Skeletal muscle satellite cell (primary cell): ENCODE data around the gene DCAF7. TPM values are rescaled to one million over a fixed set of nuclear protein-coding genes. Genes with fewer than 3 reads are reported as not detected.

Experiments
- H3K27me3 ChIP-seq: 2 replicates; pipeline ENCODE4 v1.7.0; 2013; ENCODE audit warnings: low read length; ENCODE audit not compliant: control insufficient read depth, insufficient read depth
- H3K36me3 ChIP-seq: 2 replicates; pipeline ENCODE4 v1.7.0; 2013; ENCODE audit warnings: mild to moderate bottlenecking, control low read depth, low read length; ENCODE audit not compliant: insufficient read depth
- H3K4me1 ChIP-seq: 2 replicates; pipeline ENCODE4 v1.7.0; 2013; ENCODE audit warnings: low read length; ENCODE audit not compliant: control insufficient read depth, insufficient read depth
- H3K4me2 ChIP-seq: 2 replicates; pipeline ENCODE4 v1.7.0; 2013; ENCODE audit warnings: mild to moderate bottlenecking, low read length
- H3K4me3 ChIP-seq: 2 replicates; pipeline ENCODE4 v1.7.0; 2013; ENCODE audit warnings: low read length
- H3K9ac ChIP-seq: 2 replicates; pipeline ENCODE4 v1.7.0; 2013; ENCODE audit warnings: mild to moderate bottlenecking, low read depth, low read length, moderate library complexity
- H3K9me3 ChIP-seq: replicated peaks from 2 replicates; pipeline ENCODE4 v1.7.0; 2013; ENCODE audit warnings: mild to moderate bottlenecking, control low read depth, low read length
- small RNA-seq: library from RNA; depleted of rRNA; stranded (forward); fragments of <200 nt; gene quantifications from one replicate; pipeline ENCODE3, GENCODE V24; 2012

DCAF7 gene

DNA sequence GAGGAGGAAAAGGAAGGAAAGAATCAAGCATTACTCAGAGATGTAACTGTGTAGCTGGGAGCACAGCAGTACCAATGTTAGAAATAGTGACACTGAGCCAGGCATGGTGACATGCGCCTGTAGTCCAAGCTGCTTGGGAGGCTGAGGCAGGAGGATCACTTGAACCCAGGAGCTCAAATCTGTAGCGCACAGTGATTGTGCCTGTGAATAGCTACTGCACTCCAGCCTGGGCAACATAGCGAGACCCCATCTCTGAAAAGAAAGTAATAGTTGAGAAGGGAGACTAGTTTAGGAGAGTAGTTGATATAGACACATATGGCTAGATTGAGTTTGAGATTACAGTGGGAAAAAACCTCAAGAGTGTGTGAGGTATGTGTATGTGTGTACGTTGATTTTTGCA lies 89.8 kb downstream of the DCAF7 start:
- no peaks in the 10 kb centered on the region for H3K9me3 ChIP-seq
- no peaks in the 10 kb centered on the region for H3K4me1 ChIP-seq
- H3K4me3 ChIP-seq = no peak overlapping the region
- H3K4me2 ChIP-seq = no peak overlapping the region
- H3K9ac ChIP-seq = no peak overlapping the region
- H3K27me3 ChIP-seq = no peaks in the 10 kb centered on the region
- peaks cover 14% of the 10 kb centered on the region for H3K36me3 ChIP-seq

DNA sequence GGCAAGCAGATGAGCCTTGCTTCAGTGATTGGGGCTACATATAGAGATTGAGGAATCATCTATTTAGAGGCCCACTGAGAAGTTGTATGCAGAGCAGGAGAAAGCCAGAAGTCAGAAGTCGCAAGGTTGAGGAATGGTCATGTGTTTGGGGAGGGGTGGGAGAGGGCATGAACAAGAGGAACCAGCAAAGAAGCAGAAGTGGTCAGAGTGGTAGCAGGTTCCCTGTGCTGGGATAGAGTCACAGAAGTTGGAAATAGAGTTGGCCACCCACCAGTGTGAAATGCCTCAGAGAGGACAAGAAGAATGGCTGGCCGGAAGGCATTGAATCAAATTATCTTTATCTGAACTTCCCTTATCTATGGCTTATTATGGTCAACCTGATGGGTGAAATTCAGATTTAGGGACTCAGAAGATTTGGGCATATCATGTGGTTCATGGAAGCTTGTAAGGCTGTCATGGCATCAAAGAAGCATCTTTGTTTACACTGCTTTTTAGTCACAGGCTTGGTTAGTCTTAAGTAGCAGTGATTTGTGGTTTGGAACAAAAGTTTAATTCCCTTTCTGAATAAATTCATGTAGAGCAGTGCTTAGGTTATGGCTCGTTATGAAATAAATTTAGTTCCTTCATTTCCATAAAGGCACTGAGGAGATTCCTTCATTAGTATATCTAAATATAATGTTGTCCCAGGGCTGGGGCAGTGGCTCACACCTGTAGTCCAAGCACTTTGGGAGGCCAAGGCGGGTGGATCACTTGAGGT lies 91.6 kb downstream of the DCAF7 start:
- Histone ChIP-seq H3K27me3 (no peaks in the 10 kb centered on the region), H3K9ac (no peak overlapping the region), H3K9me3 (no peaks in the 10 kb centered on the region), H3K4me3 (no peak overlapping the region), H3K4me1 (no peaks in the 10 kb centered on the region), H3K36me3 (peaks cover 5% of the 10 kb centered on the region), H3K4me2 (no peak overlapping the region)

Small RNA genes lying within 50 kb of the gene (small RNA-seq; reads per million reads assigned to genes)
- not detected for gene RNU6-288P
